Neural cell (in vitro differentiated cells): ENCODE data around the gene ERP27. TPM values are rescaled to one million over a fixed set of nuclear protein-coding genes. Genes with fewer than 3 reads are reported as not detected.

Experiments
- H2AFZ ChIP-seq: fragments of 200-600, 300-800 bp; sonication (generic), shearing (Covaris generic); 2 replicates; pipeline ENCODE4 v1.6.0; 2014; ENCODE audit warnings: low read depth, mild to moderate bottlenecking, antibody characterized with exemption, low read length, moderate library complexity
- H3F3A ChIP-seq: fragments of 200-600 bp; shearing (Covaris generic); 2 replicates; pipeline ENCODE4 v1.6.1; 2016; ENCODE audit warnings: mild to moderate bottlenecking, moderate library complexity, mixed read lengths, antibody characterized with exemption, low read length; ENCODE audit not compliant: insufficient read depth, poor library complexity, severe bottlenecking
- H3K27ac ChIP-seq: fragments of 200-600, 300-800 bp; sonication (generic), shearing (Covaris generic); 2 replicates; pipeline ENCODE4 v1.5.1; 2014; ENCODE audit warnings: mild to moderate bottlenecking, low read length, moderate library complexity
- H3K27me3 ChIP-seq: fragments of 300-800, 200-600 bp; sonication (generic), shearing (Covaris generic); 2 replicates; pipeline ENCODE4 v1.6.0; 2014; ENCODE audit warnings: mild to moderate bottlenecking, low read depth, low read length, moderate library complexity; ENCODE audit not compliant: insufficient read depth
- H3K36me3 ChIP-seq: fragments of 300-800, 200-600 bp; sonication (generic), shearing (Covaris generic); 2 replicates; pipeline ENCODE4 v1.5.1; 2014; ENCODE audit warnings: mild to moderate bottlenecking, antibody characterized with exemption, low read length, moderate library complexity; ENCODE audit not compliant: insufficient read depth
- H3K4me2 ChIP-seq: fragments of 300-800, 200-600 bp; sonication (generic), shearing (Covaris generic); 2 replicates; pipeline ENCODE4 v1.6.0; 2014; ENCODE audit warnings: mild to moderate bottlenecking, low read length
- H3K4me3 ChIP-seq: fragments of 300-800, 200-600 bp; sonication (generic), shearing (Covaris generic); 2 replicates; pipeline ENCODE4 v1.5.1; 2014; ENCODE audit warnings: mild to moderate bottlenecking, low read length, moderate library complexity
- H3K79me2 ChIP-seq: fragments of 200-600 bp; shearing (Covaris generic); replicated peaks from 2 replicates; pipeline ENCODE4 v1.6.0; 2014; ENCODE audit warnings: mild to moderate bottlenecking, low read length, moderate library complexity; ENCODE audit not compliant: insufficient read depth
- H3K9ac ChIP-seq: fragments of 300-800, 200-600 bp; sonication (generic), shearing (Covaris generic); 2 replicates; pipeline ENCODE4 v1.6.1; 2016; ENCODE audit warnings: mild to moderate bottlenecking, low read length, mixed read lengths
- H3K9me2 ChIP-seq: fragments of 200-600 bp; shearing (Covaris generic); 2 replicates; pipeline ENCODE4 v1.6.1; 2016; ENCODE audit warnings: mild to moderate bottlenecking, low read length, mixed read lengths; ENCODE audit not compliant: insufficient read depth
- H3K9me3 ChIP-seq: fragments of 200-600, 300-800 bp; sonication (generic), shearing (Covaris generic); 2 replicates; pipeline ENCODE4 v1.6.1; 2016; ENCODE audit warnings: mild to moderate bottlenecking, mixed run types, low read length, moderate library complexity, mixed read lengths
- H4K20me1 ChIP-seq: fragments of 200-600 bp; shearing (Covaris generic); 2 replicates; pipeline ENCODE4 v1.6.1; 2016; ENCODE audit warnings: mild to moderate bottlenecking, mixed run types; ENCODE audit not compliant: insufficient read depth
- EP300 ChIP-seq: fragments of 450-650 bp; conservative IDR thresholded peaks from 2 replicates; pipeline ENCODE4 v1.6.1; 2014; ENCODE audit warnings: antibody characterized with exemption, mild to moderate bottlenecking, moderate library complexity; ENCODE audit not compliant: poor library complexity, severe bottlenecking
- EZH2 ChIP-seq: fragments of 200-600, 300-800 bp; shearing (Covaris generic), sonication (generic); IDR thresholded peaks from 2 replicates; pipeline ENCODE4 v1.6.1; 2014; ENCODE audit warnings: antibody characterized with exemption, low read length, borderline replicate concordance, mild to moderate bottlenecking; ENCODE audit not compliant: insufficient read depth, poor library complexity, severe bottlenecking
- MXI1 ChIP-seq: fragments of 450-650 bp; conservative IDR thresholded peaks from 2 replicates; pipeline ENCODE4 v1.6.1; 2014; ENCODE audit warnings: antibody characterized with exemption, mild to moderate bottlenecking; ENCODE audit not compliant: poor library complexity, severe bottlenecking
- POLR2AphosphoS5 ChIP-seq: IDR thresholded peaks from 2 replicates; pipeline ENCODE4 v1.6.1; 2012
- RAD21 ChIP-seq: fragments of 450-650 bp; conservative IDR thresholded peaks from 2 replicates; pipeline ENCODE4 v1.6.1; 2014; ENCODE audit warnings: antibody characterized with exemption, mild to moderate bottlenecking, moderate library complexity
- SMC3 ChIP-seq: fragments of 450-650 bp; conservative IDR thresholded peaks from 2 replicates; pipeline ENCODE4 v1.6.1; 2014; ENCODE audit warnings: antibody characterized with exemption, mild to moderate bottlenecking, moderate library complexity; ENCODE audit not compliant: poor library complexity
- TAF1 ChIP-seq: IDR thresholded peaks from 2 replicates; pipeline ENCODE4 v1.6.1; 2012; ENCODE audit warnings: low read depth
- polyA plus RNA-seq: library from polyadenylated mRNA; depleted of rRNA; stranded (reverse); fragments of >200 nt; gene quantifications from 2 replicates; pipeline ENCODE4 v1.2.3, GENCODE V29; 2014
- TF ChIP-seq, protein P1 (sequence below): fragments of 450-650 bp; IDR thresholded peaks from 2 replicates; pipeline ENCODE4 v1.5.1; 2014; ENCODE audit warnings: antibody characterized with exemption, mild to moderate bottlenecking, moderate library complexity; ENCODE audit not compliant: poor library complexity, severe bottlenecking
- TF ChIP-seq, protein P2 (sequence below): IDR thresholded peaks from 2 replicates; pipeline ENCODE4 v1.6.1; 2012; ENCODE audit warnings: borderline replicate concordance

Gene ERP27
- polyA plus RNA-seq, 1 donor from 2014 or later, result not detected

DNA sequence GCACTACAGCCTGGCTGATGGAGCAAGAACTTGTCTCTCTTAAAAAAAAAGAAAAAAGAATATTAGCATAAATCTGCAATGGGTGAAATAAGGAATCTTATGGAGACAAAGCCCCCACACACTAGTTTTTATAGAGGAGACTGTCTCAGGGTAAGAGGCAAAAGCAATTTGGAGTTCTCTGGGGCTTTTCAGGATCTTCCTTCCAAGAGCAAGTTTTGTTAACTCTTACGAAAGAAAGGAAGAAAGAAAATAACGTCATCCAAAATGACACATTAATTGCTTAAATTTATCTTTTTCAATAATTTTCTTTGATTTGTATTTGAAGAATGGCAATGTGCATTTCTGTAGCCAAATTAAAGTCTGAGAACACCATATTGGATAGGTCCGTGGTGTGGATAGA, 38.3 kb upstream of the ERP27 start:
- Histone ChIP-seq H3K27ac (no peak overlapping the region), H3K4me3 (no peak overlapping the region), H3F3A (no peaks in the 10 kb centered on the region), H4K20me1 (no peaks in the 10 kb centered on the region), H3K9me2 (no peaks in the 10 kb centered on the region), H3K4me2 (no peak overlapping the region), H2AFZ (no peak overlapping the region), H3K9me3 (no peaks in the 10 kb centered on the region), H3K79me2 (no peaks in the 10 kb centered on the region), H3K36me3 (no peaks in the 10 kb centered on the region), H3K27me3 (no peaks in the 10 kb centered on the region), H3K9ac (no peak overlapping the region)
- TF ChIP-seq POLR2AphosphoS5, result no peak
- no peak for TF ChIP-seq EP300
- TF ChIP-seq, protein P1, sequence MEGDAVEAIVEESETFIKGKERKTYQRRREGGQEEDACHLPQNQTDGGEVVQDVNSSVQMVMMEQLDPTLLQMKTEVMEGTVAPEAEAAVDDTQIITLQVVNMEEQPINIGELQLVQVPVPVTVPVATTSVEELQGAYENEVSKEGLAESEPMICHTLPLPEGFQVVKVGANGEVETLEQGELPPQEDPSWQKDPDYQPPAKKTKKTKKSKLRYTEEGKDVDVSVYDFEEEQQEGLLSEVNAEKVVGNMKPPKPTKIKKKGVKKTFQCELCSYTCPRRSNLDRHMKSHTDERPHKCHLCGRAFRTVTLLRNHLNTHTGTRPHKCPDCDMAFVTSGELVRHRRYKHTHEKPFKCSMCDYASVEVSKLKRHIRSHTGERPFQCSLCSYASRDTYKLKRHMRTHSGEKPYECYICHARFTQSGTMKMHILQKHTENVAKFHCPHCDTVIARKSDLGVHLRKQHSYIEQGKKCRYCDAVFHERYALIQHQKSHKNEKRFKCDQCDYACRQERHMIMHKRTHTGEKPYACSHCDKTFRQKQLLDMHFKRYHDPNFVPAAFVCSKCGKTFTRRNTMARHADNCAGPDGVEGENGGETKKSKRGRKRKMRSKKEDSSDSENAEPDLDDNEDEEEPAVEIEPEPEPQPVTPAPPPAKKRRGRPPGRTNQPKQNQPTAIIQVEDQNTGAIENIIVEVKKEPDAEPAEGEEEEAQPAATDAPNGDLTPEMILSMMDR, result no peak
- TF ChIP-seq EZH2, result no peak
- TF ChIP-seq TAF1, result no peak
- TF ChIP-seq, protein P2, sequence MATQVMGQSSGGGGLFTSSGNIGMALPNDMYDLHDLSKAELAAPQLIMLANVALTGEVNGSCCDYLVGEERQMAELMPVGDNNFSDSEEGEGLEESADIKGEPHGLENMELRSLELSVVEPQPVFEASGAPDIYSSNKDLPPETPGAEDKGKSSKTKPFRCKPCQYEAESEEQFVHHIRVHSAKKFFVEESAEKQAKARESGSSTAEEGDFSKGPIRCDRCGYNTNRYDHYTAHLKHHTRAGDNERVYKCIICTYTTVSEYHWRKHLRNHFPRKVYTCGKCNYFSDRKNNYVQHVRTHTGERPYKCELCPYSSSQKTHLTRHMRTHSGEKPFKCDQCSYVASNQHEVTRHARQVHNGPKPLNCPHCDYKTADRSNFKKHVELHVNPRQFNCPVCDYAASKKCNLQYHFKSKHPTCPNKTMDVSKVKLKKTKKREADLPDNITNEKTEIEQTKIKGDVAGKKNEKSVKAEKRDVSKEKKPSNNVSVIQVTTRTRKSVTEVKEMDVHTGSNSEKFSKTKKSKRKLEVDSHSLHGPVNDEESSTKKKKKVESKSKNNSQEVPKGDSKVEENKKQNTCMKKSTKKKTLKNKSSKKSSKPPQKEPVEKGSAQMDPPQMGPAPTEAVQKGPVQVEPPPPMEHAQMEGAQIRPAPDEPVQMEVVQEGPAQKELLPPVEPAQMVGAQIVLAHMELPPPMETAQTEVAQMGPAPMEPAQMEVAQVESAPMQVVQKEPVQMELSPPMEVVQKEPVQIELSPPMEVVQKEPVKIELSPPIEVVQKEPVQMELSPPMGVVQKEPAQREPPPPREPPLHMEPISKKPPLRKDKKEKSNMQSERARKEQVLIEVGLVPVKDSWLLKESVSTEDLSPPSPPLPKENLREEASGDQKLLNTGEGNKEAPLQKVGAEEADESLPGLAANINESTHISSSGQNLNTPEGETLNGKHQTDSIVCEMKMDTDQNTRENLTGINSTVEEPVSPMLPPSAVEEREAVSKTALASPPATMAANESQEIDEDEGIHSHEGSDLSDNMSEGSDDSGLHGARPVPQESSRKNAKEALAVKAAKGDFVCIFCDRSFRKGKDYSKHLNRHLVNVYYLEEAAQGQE, result no peak
- TF ChIP-seq RAD21, result no peak
- TF ChIP-seq SMC3, result no peak
- no peak for TF ChIP-seq MXI1

DNA sequence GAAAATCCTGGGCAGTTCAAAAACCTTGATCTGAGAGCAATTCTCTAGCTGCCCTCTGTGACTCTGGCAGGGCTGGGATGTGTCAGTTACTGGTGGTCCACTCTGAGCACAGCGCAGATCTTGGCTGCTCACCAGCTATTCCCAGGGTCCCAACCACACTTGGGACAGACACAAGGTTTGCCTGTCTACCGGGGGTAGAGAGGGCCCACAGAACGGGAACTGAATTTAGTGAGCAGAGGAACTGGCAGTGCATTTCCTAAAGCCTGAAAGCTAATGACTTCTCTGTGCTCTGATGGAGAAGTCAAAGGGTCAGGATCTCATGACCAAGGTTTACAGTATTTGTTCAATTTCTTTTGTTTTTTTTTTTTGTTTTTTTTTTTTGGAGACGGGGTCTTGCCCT, 37.1 kb upstream of the ERP27 start:
- Histone ChIP-seq H3K4me2 (no peak overlapping the region), H4K20me1 (no peaks in the 10 kb centered on the region), H3K27ac (no peak overlapping the region), H3K27me3 (no peaks in the 10 kb centered on the region), H3K79me2 (no peaks in the 10 kb centered on the region), H3K9me3 (no peaks in the 10 kb centered on the region), H3K9me2 (no peaks in the 10 kb centered on the region), H2AFZ (no peak overlapping the region), H3K9ac (no peak overlapping the region), H3K4me3 (no peak overlapping the region), H3K36me3 (no peaks in the 10 kb centered on the region), H3F3A (no peaks in the 10 kb centered on the region)
- no peak for TF ChIP-seq EZH2
- no peak for TF ChIP-seq EP300
- no peak for TF ChIP-seq SMC3
- TF ChIP-seq POLR2AphosphoS5, result no peak
- TF ChIP-seq TAF1, result no peak
- TF ChIP-seq RAD21, result no peak
- TF ChIP-seq MXI1, result no peak
- TF ChIP-seq, protein P2, result no peak
- TF ChIP-seq, protein P1, result no peak
